ENCODE measurements around the gene ECT2.
"Not testable (repeated sequence)": the region's sequence is repeated elsewhere in the genome, so short reads cannot be mapped to it uniquely, and the experiment has no call there.

ECT2 gene

GRCh38 chr3:172813462-172813861 is 62.9 kb downstream of the ECT2 start:
- DNase-seq, result no peak

DNA sequence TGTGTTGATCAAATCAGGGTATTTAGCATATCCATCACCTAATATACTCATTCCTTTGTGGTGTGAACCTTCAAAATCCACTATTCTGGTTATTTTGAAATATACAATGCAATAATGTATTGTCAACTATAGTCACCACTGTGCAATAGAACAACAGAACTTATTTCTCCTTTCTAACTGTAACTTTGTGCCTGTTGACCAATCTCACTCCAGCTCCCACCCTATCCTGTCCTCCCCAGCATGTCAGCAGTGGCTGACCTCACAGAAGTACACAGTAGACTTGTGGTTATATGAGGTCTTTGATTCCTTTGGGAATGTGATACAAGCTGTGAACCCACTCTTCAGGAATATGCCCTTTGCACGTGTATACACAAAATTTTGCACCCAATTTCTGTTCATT is 64.2 kb downstream of the ECT2 start:
- DNase-seq, result no peak

DNA sequence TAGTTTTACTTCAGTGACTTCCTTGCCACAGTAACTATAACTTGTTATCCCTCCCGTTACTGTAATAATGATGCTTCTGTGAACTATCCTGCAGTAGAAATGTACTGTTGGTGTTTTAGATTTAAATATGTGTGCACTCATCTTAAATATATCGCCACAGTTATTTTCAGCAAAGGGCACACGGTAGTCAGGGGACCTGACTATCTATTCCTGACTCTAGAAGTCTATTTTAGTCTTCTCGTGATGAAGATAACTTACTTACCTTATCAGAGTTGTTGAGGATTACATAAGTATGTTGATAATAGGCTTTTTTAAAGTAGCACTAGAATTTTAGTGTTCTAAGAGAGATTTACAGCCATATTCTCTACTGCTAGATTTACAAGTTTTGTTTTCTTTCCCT is 65.3 kb downstream of the ECT2 start:
- no peak for DNase-seq

DNA sequence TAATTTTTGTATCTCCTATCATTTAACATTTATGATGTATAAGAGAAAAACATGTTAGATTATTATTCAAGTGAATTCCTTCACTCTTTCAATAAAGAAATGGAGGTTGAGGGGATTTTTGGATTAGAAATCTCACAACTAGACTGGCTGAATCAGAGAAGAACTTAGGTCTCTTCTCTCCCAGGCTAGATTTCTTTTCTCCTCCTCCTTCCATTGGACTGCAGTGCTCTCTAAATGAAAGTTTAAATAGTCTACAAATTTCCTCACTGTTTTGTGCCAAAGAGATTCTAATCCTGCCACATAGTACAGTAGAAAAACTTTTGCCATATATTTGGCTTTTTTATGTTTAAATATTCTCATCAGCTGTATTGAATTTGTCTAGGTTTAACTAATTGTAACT is 65.8 kb downstream of the ECT2 start:
- no peak for DNase-seq

- no peak for DNase-seq
Measured at GRCh38 chr3:172816968-172817367, 66.4 kb downstream of the ECT2 start.

GRCh38 chr3:172820492-172820891 is 70.0 kb downstream of the ECT2 start:
- DNase-seq, result no peak

- no peak for DNase-seq
Measured at GRCh38 chr3:172824229-172824628, 73.7 kb downstream of the ECT2 start.

DNA sequence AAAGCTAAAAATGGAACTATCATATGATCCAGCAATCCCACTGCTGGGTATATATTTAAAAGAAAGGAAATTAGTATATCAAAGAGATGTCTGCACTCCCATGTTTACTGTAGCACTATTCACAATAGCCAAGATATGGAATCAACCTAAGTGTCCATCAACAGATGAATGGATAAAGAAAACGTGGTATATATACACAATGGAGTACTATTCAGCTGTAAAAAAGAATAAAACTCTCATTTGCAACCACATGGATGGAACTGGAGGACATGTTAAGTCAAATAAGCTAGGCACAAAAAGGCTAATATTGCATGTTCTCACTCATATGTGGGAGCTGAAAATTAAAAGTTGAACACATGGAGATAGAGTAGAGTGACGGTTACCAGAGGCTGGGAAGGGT is 76.7 kb downstream of the ECT2 start:
- not testable (repeated sequence) for DNase-seq

GRCh38 chr3:172832983-172833382 is 82.5 kb downstream of the ECT2 start:
- no peak for DNase-seq

- no peak for DNase-seq
Measured at GRCh38 chr3:172836390-172836997, 86.0 kb downstream of the ECT2 start.

DNA sequence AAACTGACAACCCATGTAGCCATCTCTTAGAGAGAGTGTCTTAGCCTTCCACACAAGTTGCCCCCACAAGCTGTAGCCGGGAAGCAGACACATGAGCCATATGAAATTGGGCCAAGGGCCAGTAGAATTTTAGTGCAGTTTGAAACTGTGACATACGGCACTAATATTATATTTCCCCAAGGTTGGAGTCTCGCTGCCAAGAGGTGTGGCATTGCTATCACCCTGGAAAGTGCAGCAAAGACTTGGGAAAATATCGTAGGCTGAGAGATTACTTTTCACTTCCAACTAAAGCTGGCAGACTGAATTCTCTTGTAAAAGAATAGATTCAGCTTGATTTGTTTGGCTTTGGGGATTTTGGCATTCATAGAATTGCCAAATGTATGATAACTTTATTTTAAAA is 89.2 kb downstream of the ECT2 start:
- no peak for DNase-seq

DNA sequence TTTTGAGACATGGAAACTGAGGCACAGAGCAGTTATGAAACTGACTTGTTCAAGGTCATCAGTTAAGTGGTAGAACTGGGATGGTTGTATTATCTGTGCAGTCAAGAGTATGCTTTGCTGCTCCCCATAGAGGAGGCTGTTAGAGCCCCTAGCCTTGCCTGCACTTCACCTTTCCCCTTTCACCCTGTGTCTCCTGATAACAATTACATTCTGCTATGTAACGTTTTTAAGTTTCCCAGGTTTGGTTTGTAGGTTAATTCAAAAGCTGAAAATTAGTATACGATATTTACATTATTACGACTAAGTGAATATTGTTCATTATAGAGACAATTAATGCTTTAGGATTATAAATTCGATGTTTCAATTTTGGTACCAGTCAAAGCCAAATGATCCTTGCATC is 89.9 kb downstream of the ECT2 start:
- no peak for DNase-seq

DNA sequence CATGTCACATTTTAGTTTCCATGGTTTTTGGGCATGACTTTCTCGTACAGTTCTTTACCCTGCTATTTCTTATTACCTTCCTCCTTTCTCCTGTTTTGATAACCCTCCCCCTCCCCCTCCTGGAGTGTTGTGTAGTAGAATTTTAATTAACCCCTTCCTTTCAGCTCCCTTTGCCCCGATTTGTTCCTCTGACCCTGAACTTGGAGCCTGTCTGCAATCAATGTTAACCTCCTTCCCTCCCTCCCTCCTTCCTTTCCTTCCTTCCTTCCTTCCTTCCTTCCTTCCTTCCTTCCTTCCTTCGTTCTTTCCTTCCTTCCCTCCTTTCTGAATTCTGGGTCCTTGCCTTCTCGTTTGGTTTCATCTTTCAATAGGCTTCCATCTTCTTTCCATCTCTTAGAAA is 90.4 kb downstream of the ECT2 start:
- no peak for DNase-seq

GRCh38 chr3:172844428-172844827 is 93.9 kb downstream of the ECT2 start:
- no peak for DNase-seq

DNA sequence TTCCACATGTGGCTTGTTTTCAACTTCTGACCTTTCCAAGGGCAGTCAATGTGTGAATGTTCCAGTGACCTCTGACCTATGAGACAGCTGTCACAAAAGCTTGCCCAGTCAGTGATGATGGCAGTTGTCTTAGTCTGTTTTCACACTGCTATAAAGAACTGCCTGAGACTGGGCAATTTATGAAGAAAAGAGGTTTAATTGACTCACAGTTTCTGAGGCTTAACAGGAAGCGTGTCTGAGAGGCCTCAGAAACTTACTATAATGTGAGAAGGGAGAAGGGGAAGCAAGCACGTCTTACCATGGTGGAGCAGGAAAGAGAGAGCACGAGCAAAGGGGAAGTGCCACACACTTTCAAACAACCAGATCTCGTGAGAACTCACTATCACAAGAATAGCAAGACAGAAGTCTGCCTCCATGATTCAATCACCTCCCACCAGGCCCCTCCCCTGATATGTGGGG is 95.6 kb downstream of the ECT2 start:
- DNase-seq, result no peak

DNA sequence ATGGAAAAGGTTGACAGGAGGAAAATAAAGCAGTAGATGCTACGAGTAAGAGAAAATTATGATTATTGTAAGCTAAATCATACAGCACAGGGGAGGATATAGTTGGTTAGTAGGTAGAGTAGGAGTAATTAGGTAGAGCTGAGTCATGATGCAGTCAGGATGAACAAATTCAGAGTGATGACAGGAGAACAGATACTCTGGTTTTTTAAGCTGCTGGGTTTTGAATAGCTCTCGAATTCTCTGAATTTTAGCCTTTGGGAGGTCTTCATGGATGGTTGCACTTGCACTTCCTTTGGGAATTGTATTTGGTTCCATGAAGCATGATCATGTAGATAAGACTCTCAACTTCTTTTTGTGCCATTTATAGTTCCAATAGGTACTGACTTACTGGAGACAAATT is 96.2 kb downstream of the ECT2 start:
- DNase-seq, result no peak

DNA sequence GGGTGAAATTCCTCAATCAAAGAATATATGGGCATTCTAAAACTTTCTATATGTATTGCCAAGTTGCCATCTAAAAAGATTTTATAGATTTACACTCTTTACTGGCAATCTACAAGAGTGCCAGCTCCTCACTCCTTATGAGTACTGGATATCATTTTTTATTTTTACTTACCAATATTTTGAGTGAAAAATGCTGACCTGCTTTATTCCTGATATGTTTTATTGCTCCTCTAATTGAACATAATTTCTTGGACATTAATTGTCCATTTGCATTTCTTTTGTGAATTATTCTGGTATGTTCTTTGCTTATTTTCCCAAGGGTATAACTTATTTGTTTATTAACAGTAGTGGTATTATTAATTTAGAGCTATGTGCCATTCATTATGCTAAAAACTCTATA is 96.8 kb downstream of the ECT2 start:
- DNase-seq, result no peak

GRCh38 chr3:172848910-172849309 is 98.4 kb downstream of the ECT2 start:
- DNase-seq, result no peak

GRCh38 chr3:172853005-172853404 is 102.5 kb downstream of the ECT2 start:
- no peak for DNase-seq

DNA sequence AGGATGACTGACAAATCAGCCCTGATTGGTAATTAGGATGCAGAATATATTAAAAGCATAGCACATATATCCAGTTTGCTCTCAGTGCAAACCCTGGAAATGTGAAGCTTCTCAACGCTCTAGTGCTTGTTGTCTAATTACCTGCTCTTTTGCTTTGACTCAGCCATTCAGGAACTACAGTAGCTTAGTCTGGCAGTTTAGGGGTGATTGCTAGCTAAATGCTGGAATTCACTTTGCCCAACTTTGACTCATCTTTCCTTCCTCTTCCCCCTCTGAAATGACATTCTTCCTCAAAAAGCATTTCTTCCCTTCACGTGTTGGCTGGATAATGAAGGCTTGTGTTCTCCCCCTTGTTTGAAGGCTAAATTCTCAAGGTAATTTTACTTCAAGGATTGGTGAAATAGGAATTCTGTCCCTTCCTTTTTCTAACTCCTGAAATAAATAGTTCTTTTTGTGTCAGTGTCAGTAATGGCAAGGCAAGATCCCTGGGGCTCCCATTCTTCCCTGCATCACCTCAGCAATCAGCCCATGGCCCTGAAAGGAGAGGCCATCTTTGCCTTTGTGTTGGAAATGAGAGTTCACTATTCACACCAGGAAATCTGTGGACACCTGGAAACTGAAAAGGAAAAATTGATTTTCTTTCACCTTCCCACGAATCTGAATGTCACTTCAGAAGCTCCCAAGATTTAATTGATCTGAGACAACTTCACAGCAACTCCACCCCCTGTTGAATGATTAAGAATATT is 103.6 kb downstream of the ECT2 start:
- no peak for DNase-seq

- DNase-seq, result no peak
Measured at GRCh38 chr3:172855037-172855436, 104.5 kb downstream of the ECT2 start.

- DNase-seq, result no peak
Measured at GRCh38 chr3:172856795-172857742, 106.5 kb downstream of the ECT2 start.

- no peak for DNase-seq
Measured at GRCh38 chr3:172859041-172859440, 108.5 kb downstream of the ECT2 start.

Measured in GOT3 (cell line).